GM23248 (cell line): ENCODE data around the gene CLEC16A.

Experiments used
- EZH2 ChIP-seq: fragments of 200-600 bp; sonication (generic); IDR thresholded peaks from 2 replicates; pipeline ENCODE4 v1.6.1; 2018; ENCODE audit warnings: antibody characterized with exemption, mild to moderate bottlenecking; ENCODE audit not compliant: insufficient read depth, poor library complexity, severe bottlenecking
- EZH2phosphoT487 ChIP-seq: fragments of 200-600 bp; sonication (generic); IDR thresholded peaks from 2 replicates; pipeline ENCODE4 v1.6.1; 2018; ENCODE audit warnings: antibody characterized with exemption, moderate library complexity, mild to moderate bottlenecking, low read depth; ENCODE audit not compliant: insufficient read depth

DNA sequence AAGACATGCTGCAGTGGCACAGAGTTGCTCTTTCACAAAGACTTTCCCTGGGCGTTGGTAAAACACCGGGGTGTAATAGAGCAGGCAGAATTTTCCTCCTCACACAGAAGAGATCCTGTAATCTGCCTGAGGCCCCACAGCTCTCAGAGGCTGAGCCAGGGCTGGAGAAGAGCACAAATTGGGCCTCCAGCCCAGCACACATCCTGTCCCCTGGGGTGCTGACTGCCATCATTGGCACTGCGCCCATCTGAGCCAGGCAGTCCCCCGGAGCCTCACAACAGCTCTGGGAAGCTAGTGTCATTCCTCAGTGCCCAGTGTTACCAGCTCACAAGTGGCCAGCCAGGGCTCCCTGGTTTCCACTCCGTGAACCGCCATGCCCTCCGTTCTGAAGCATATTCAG, 192.2 kb downstream of the CLEC16A start:
- TF ChIP-seq EZH2 (no peak), EZH2phosphoT487 (no peak)
